Transverse colon (tissue), 4 donors: Measurements from ENCODE around the gene MYBL2.

Experiments
- CTCF ChIP-seq, 5 experiments: fragments of 200-600 bp in 3 of 5; fragments of 450-650 bp in 2 of 5; sonication (generic) in 3 of 5; IDR thresholded peaks; 1 replicate in 2 of 5; 2 replicates in 3 of 5; pipeline ENCODE4 v1.5.1; 2016 to 2017; ENCODE audit warnings: antibody characterized with exemption in 5 of 5, inconsistent platforms in 3 of 5, mild to moderate bottlenecking in 2 of 5, moderate library complexity in 1 of 5
- EP300 ChIP-seq: sonication (generic); formaldehyde crosslinking; IDR thresholded peaks from one replicate; pipeline ENCODE4 v1.6.1; 2017; ENCODE audit warnings: antibody characterized with exemption, low read depth
- POLR2A ChIP-seq: fragments of 450-650 bp; IDR thresholded peaks from one replicate; pipeline ENCODE4 v1.6.1; 2016; ENCODE audit warnings: antibody characterized with exemption, mild to moderate bottlenecking, moderate library complexity
- POLR2AphosphoS5 ChIP-seq, 3 donors: sonication (generic); formaldehyde crosslinking; IDR thresholded peaks; one replicate each; pipeline ENCODE4 v1.6.1; 2016; ENCODE audit warnings: antibody characterized with exemption in 3 of 3

DNA sequence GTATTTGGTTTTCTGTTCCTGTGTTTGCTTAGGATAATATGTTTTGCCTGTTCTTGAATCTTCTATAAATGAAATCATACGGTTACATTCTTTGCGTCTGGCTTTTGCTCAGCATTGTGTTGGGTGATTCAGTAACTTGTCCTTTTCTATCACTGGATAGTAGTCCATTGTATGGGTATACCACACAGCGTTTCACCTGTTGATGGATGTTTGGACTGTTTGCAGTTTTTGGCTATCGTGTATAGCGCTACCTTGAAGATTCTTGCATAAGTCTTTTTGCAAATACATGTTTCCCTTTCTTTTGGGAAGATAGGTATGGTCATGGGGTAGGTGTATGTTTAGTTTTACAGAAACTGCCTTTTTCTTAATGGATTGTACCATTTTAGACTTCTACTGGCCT lies 9.5 kb downstream of the MYBL2 start:
- no peak for TF ChIP-seq CTCF (IDR thresholded peaks at IDR 0.05)
- TF ChIP-seq POLR2AphosphoS5 (IDR thresholded peaks at IDR 0.05), result no peak
- TF ChIP-seq EP300, result no peak
- no peak for TF ChIP-seq POLR2A
